Peyer's patch (tissue), 4 donors: ENCODE data around the gene ITGB7. TPM values are rescaled to one million over a fixed set of nuclear protein-coding genes. Genes with fewer than 3 reads are reported as not detected.

ENCODE experiments used
- DNase-seq, 3 donors: peaks; one replicate each; pipeline ENCODE4 v3.0.0-alpha.2; 2017 to 2019
- H3K27ac ChIP-seq, 4 donors: fragments of 200-600 bp; sonication (generic); one replicate each; pipeline ENCODE4 v1.5.1; 2016 to 2019
- H3K27me3 ChIP-seq, 2 donors: fragments of 200-600 bp; sonication (generic); one replicate each; pipeline ENCODE4 v1.5.1; 2019
- H3K36me3 ChIP-seq, 3 donors: fragments of 200-600 bp; sonication (generic); one replicate each; pipeline ENCODE4 v1.5.1; 2016 to 2019
- H3K4me1 ChIP-seq, 4 donors: fragments of 200-600 bp; sonication (generic); one replicate each; pipeline ENCODE4 v1.5.1; 2016 to 2019
- H3K4me3 ChIP-seq, 4 donors: fragments of 200-600 bp; sonication (generic); 1 replicate in 3 of 4; 2 replicates in 1 of 4; pipeline ENCODE4 v1.5.1; 2016 to 2019; ENCODE audit warnings: mild to moderate bottlenecking in 1 of 4
- H3K9me3 ChIP-seq, 4 donors: fragments of 200-600 bp; sonication (generic); one replicate each; pipeline ENCODE4 v1.5.1; 2016 to 2019; ENCODE audit warnings: mild to moderate bottlenecking in 1 of 4
- CTCF ChIP-seq, 6 experiments: fragments of 450-650 bp in 4 of 6; fragments of 200-600 bp in 2 of 6; sonication (generic) in 1 of 6; IDR thresholded peaks; one replicate each; pipeline ENCODE4 v1.5.1; 2017 to 2019; ENCODE audit warnings: antibody characterized with exemption in 6 of 6, mild to moderate bottlenecking in 3 of 6, moderate library complexity in 1 of 6
- POLR2A ChIP-seq, 2 donors: fragments of 450-650 bp; IDR thresholded peaks; one replicate each; pipeline ENCODE4 v1.5.1; 2017; ENCODE audit warnings: antibody characterized with exemption in 2 of 2, mild to moderate bottlenecking in 2 of 2, moderate library complexity in 2 of 2
- total RNA-seq, 4 donors: library from RNA; depleted of rRNA; stranded (reverse); fragments of >200 nt; gene quantifications; one replicate each; pipeline ENCODE4 v1.1.0, GENCODE V29; 2016

ITGB7 gene
- 10 to 100 TPM in 1 of 4 donors, 1 to 10 TPM in 3; 3.8 to 66.0 (median 4.4) TPM for total RNA-seq

GRCh38 chr12:53207042-53207441 is at the start of gene ITGB7:
ITGB7 (minus strand) TSS chr12:53207251; CDS start chr12:53200443, 6,808 bp downstream.
- Histone ChIP-seq H3K4me1 (peaks cover 0 to 45% (median 16%) of the 10 kb centered on the region in 4 donors), H3K27me3 (no peaks in the 10 kb centered on the region), H3K27ac (peak within 1 kb of the TSS; percentile 59 to 86 (median 72)), H3K4me3 (peak within 1 kb of the TSS; percentile 22 to 51 (median 35)), H3K9me3 (no peaks in the 10 kb centered on the region), H3K36me3 (peaks cover 0 to 12% (median 0%) of the 10 kb centered on the region in 3 donors)
- peak; percentile 58 to 94 (median 91) for DNase-seq
- TF ChIP-seq POLR2A (IDR thresholded peaks at IDR 0.05) (peak; percentile 36 to 45), CTCF (IDR thresholded peaks at IDR 0.05) (no peak)

- Histone ChIP-seq H3K4me3 (no peak overlapping the region), H3K36me3 (peaks cover 0 to 17% (median 0%) of the 10 kb centered on the region in 3 donors), H3K27me3 (no peaks in the 10 kb centered on the region), H3K4me1 (peaks cover 0 to 21% (median 13%) of the 10 kb centered on the region in 4 donors), H3K9me3 (no peaks in the 10 kb centered on the region), H3K27ac (peak overlapping the region in 1 of 4 donors; percentile 60)
- TF ChIP-seq POLR2A (IDR thresholded peaks at IDR 0.05) (no peak), CTCF (IDR thresholded peaks at IDR 0.05) (no peak)
- DNase-seq: no peak
Measured at GRCh38 chr12:53255996-53256395, 48.9 kb upstream of the ITGB7 start.

GRCh38 chr12:53254816-53255545 is 47.9 kb upstream of the ITGB7 start:
- Histone ChIP-seq H3K27ac (peak overlapping the region in 1 of 4 donors; percentile 60), H3K4me3 (no peak overlapping the region)
- TF ChIP-seq POLR2A (IDR thresholded peaks at IDR 0.05) (no peak), CTCF (IDR thresholded peaks at IDR 0.05) (no peak)

GRCh38 chr12:53253298-53253697 is 46.2 kb upstream of the ITGB7 start:
- no peak for DNase-seq
- Histone ChIP-seq H3K36me3 (peaks cover 0 to 17% (median 0%) of the 10 kb centered on the region in 3 donors), H3K9me3 (no peaks in the 10 kb centered on the region), H3K27me3 (no peaks in the 10 kb centered on the region), H3K27ac (peak overlapping the region in 1 of 4 donors; percentile 89), H3K4me1 (peaks cover 0 to 24% (median 13%) of the 10 kb centered on the region in 4 donors), H3K4me3 (peak overlapping the region in 2 of 4 donors; percentile 76 to 94)
- TF ChIP-seq CTCF (IDR thresholded peaks at IDR 0.05) (no peak), POLR2A (IDR thresholded peaks at IDR 0.05) (no peak)

More at GRCh38 chr12:53254816-53255545, 47.9 kb upstream of the ITGB7 start:
- H3K27me3 ChIP-seq: no peaks in the 10 kb centered on the region
- no peaks in the 10 kb centered on the region for H3K9me3 ChIP-seq
- DNase-seq: no peak
- peaks cover 0 to 17% (median 0%) of the 10 kb centered on the region in 3 donors for H3K36me3 ChIP-seq
- peaks cover 0 to 24% (median 13%) of the 10 kb centered on the region in 4 donors for H3K4me1 ChIP-seq

- H3K27me3 ChIP-seq: no peaks in the 10 kb centered on the region
- peak overlapping the region; percentile 82 to 95 (median 90) for H3K27ac ChIP-seq
- H3K36me3 ChIP-seq: peaks cover 0 to 17% (median 0%) of the 10 kb centered on the region in 3 donors
- peak in 1 of 3 donors; percentile 63 for DNase-seq
- no peaks in the 10 kb centered on the region for H3K9me3 ChIP-seq
- no peak for TF ChIP-seq POLR2A (IDR thresholded peaks at IDR 0.05)
- TF ChIP-seq CTCF (IDR thresholded peaks at IDR 0.05): no peak
- peaks cover 0 to 24% (median 13%) of the 10 kb centered on the region in 4 donors for H3K4me1 ChIP-seq
- peak overlapping the region; percentile 76 to 94 (median 90) for H3K4me3 ChIP-seq
Measured at GRCh38 chr12:53252349-53252916, 45.4 kb upstream of the ITGB7 start.
